HEK293 (cell line): ENCODE results near the gene VWCE.
"Not testable (repeated sequence)": the region's sequence is repeated elsewhere in the genome, so short reads cannot be mapped to it uniquely, and the experiment has no call there.

Experiments
- CTCF ChIA-PET: fragments of 350-600 bp; formaldehyde crosslinking; extraction: SDS; loops from one replicate; lab custom pipeline; 2021; ENCODE audit warnings: antibody characterized with exemption; lab: Yijun Ruan, JAX
- POLR2A ChIA-PET: fragments of 300-600 bp; formaldehyde crosslinking; extraction: SDS; loops from one replicate; lab custom pipeline; 2020; ENCODE audit warnings: antibody characterized with exemption, inconsistent platforms; lab: Yijun Ruan, JAX
- H3K27ac ChIP-seq: fragments of 200-500 bp; sonication (Bioruptor generic); 2 replicates; pipeline ENCODE4 v1.5.1; 2014; ENCODE audit warnings: low read depth, low read length, control low read depth, inconsistent platforms; ENCODE audit errors: extremely low read depth
- H3K36me3 ChIP-seq, 2 experiments: fragments of 200-500 bp in 1 of 2; sonication (Bioruptor generic) in 1 of 2; 1 replicate in 1 of 2; 2 replicates in 1 of 2; pipeline ENCODE4 v1.5.1; 2014 to 2017; ENCODE audit warnings: inconsistent platforms in 2 of 2, low read length in 2 of 2; ENCODE audit not compliant: control insufficient read depth in 2 of 2, insufficient read depth in 1 of 2
- H3K4me1 ChIP-seq: fragments of 200-500 bp; sonication (Bioruptor generic); 2 replicates; pipeline ENCODE4 v1.5.1; 2014; ENCODE audit warnings: mild to moderate bottlenecking, low read length, inconsistent platforms; ENCODE audit not compliant: control insufficient read depth, insufficient read depth
- H3K4me3 ChIP-seq: 2 replicates; pipeline ENCODE4 v1.5.1; 2011; ENCODE audit warnings: low read depth, mild to moderate bottlenecking, control low read depth, low read length, moderate library complexity
- H3K9me3 ChIP-seq: fragments of 200-500 bp; sonication (Bioruptor generic); 2 replicates; pipeline ENCODE4 v1.5.1; 2014; ENCODE audit warnings: low read depth, low read length, inconsistent platforms; ENCODE audit not compliant: control insufficient read depth, insufficient read depth

Gene VWCE

DNA sequence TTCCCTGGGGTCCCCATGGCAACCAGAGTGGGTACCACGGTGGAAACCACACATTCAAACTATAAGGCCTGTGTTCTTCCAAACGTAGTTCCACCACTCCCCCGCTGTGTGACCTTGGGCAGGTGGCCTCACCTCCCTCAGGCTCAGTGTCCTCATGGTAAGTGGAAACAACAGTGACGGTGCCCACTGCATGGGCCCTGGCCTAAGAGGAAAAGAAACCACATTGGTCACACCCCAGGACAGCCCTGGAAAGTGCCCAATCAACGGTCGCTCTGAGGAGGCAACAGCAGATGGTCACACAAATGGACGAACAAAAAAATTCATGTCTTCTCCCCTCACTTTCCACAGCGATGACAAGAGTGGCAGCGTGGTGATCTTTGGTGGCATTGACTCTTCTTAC lies 47.0 kb downstream of the VWCE start:
- H3K27ac ChIP-seq, POLR2A ChIA-PET, H3K9me3 ChIP-seq, H3K36me3 ChIP-seq, H3K4me1 ChIP-seq, H3K4me3 ChIP-seq: not testable (repeated sequence)
- CTCF ChIA-PET = interaction anchor here (1.4 kb wide), 1 partner anchor 137 kb away, joined by 4 read pairs; no protein-coding TSS in a partner anchor

GRCh38 chr11:61245284-61245964 lies 49.7 kb downstream of the VWCE start:
- H3K4me1 ChIP-seq, H3K36me3 ChIP-seq: not testable (repeated sequence)

DNA sequence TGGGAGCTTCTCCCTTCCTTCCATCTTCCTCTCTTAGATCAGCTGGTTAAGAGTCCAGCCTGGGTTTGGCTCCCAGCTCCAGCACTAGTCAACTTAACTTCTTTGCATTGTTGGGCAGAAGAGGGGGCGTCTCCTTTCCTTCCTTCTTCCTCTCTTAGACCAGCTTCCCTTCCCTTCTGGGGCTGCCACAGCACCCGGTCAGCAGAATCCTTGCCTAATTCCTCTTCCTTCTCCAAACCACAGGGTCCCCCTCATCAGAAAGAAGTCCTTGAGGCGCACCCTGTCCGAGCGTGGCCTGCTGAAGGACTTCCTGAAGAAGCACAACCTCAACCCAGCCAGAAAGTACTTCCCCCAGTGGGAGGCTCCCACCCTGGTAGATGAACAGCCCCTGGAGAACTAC lies 53.6 kb downstream of the VWCE start:
- H3K4me3 ChIP-seq, H3K36me3 ChIP-seq, CTCF ChIA-PET, H3K4me1 ChIP-seq, H3K27ac ChIP-seq, POLR2A ChIA-PET, H3K9me3 ChIP-seq: not testable (repeated sequence)

More at GRCh38 chr11:61245284-61245964, 49.7 kb downstream of the VWCE start:
- POLR2A ChIA-PET, H3K9me3 ChIP-seq, CTCF ChIA-PET, H3K27ac ChIP-seq, H3K4me3 ChIP-seq: not testable (repeated sequence)

GRCh38 chr11:61240875-61241274 lies 54.2 kb downstream of the VWCE start, which contains the start of gene PGA5:
Gene PGA5 (plus strand): TSS chr11:61241175. CDS start chr11:61241227, 52 bp downstream.
- POLR2A ChIA-PET, H3K4me3 ChIP-seq, H3K9me3 ChIP-seq, H3K36me3 ChIP-seq, H3K27ac ChIP-seq, H3K4me1 ChIP-seq, CTCF ChIA-PET: not testable (repeated sequence)

DNA sequence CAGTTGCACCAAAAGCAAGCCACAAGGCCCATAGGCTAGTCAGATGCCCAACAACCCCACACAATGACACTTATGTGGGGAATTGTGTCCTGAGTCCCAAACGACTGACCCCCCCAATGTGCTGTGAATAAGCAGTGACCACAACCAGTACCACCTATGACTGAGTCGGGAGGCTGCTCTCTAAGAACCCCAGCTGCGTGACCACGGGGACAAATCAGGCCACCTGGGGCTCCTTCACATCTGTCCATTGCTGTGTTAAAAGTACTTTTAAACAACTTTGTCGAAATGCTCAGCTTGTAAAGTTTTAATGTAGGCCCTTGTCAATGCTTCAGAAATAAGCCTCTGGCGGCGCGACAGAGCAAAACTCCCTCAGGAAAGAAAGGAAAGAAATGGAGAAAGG lies 54.8 kb downstream of the VWCE start:
- H3K36me3 ChIP-seq, H3K27ac ChIP-seq, H3K4me1 ChIP-seq, CTCF ChIA-PET, POLR2A ChIA-PET, H3K4me3 ChIP-seq, H3K9me3 ChIP-seq: not testable (repeated sequence)

- H3K36me3 ChIP-seq, H3K4me3 ChIP-seq, POLR2A ChIA-PET, H3K27ac ChIP-seq, CTCF ChIA-PET, H3K4me1 ChIP-seq, H3K9me3 ChIP-seq: not testable (repeated sequence)
Observed at GRCh38 chr11:61237130-61237529, 58.0 kb downstream of the VWCE start.

- H3K4me3 ChIP-seq, CTCF ChIA-PET, POLR2A ChIA-PET: not testable (repeated sequence)
Observed at GRCh38 chr11:61232548-61233145, 62.5 kb downstream of the VWCE start.

DNA sequence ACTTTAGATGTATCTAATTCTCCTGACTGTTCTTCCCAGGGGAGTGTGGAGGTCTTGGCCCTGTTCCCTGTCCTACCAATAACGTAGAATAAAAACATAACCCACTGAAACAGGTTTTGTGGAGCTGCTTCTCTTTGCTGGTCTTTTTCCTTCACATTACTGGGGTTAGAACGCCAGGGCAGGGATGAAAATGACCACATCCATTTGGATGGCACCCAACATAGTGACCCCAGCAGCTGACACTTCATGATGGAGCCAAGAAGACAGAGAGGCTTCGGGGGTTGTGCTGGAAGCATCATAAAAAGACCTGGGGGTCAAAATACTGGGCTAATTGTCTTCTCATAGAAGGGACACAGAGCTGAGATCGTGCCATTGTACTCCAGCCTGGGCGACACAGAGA lies 63.5 kb downstream of the VWCE start:
- not testable (repeated sequence) for H3K4me1 ChIP-seq

More at GRCh38 chr11:61232548-61233145, 62.5 kb downstream of the VWCE start:
- H3K36me3 ChIP-seq, H3K9me3 ChIP-seq, H3K27ac ChIP-seq, H3K4me1 ChIP-seq: not testable (repeated sequence)

DNA sequence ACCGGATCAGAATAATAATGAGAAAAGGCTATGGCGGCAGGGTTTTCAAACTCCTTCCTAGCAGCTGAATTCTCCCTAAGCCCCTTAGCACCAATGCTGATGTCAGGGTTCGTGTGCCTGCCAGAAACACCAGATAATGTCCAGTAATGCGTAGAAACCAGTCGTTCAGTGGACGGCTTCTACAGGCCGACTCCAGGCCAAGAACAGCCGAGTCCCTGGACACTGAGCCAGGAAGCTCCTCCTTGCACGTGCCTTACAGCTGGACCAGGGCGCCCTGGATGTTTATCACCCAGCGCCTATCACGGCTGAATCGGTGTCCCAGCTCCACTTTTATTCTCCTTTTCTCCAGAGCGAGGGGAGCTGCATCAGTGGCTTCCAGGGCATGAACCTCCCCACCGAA lies 64.1 kb downstream of the VWCE start:
- H3K4me3 ChIP-seq, H3K4me1 ChIP-seq, H3K36me3 ChIP-seq, H3K27ac ChIP-seq, CTCF ChIA-PET, POLR2A ChIA-PET, H3K9me3 ChIP-seq: not testable (repeated sequence)

More for the DNA sequence above, 63.5 kb downstream of the VWCE start:
- H3K36me3 ChIP-seq, H3K27ac ChIP-seq, H3K9me3 ChIP-seq, H3K4me3 ChIP-seq, POLR2A ChIA-PET, CTCF ChIA-PET: not testable (repeated sequence)

DNA sequence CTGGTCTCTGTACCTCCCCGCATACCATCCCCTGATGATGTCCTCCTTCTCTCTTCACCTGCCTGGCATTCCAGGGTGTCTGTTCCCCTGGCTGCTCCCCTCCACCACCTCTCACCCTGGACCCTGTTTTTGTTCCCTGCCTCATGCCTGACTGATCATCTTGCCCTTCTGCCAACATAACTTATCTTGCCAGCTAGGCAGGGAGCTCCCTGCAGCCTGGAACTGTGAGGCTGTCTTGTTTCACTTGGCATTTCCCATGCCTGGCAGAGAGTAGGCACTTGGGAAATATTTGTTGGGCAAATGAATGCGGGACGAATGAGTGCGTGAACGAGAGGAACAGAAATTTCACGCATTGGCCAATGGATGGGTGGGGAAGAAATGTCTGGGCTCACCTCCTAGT lies 65.7 kb downstream of the VWCE start:
- H3K9me3 ChIP-seq, POLR2A ChIA-PET, CTCF ChIA-PET, H3K27ac ChIP-seq, H3K4me3 ChIP-seq, H3K36me3 ChIP-seq, H3K4me1 ChIP-seq: not testable (repeated sequence)

DNA sequence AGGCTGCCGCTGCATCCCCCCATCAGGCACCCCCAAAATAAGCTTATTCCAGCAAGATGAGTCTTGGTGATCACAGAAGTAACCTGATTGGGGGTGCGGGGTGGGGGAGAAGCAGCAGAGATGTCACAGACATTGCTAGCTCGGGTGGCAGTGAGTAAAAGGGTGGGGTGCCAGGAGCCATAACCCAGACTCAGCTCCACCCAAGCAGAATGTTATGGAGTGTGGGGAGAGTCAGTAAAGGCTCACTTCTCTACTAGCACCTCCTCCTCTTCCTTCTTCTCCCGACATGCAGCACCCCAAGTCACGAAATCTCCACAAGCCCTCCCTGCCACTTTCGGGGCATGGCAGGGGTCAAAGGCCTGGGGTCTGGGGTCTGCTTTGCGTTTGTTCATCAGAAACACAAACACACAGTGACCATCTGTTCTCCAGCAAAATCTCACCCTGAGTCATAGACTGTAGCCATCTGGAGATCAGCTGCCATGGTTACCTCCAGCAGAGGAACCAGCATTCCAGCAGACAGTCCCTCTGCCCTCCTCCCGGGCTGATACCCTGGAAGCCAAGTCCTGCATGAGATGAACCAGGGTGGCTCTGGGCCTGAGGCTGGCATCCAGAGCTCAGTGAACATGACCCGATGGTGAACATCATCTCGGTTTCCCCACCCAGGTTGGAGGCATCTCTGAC lies 68.5 kb downstream of the VWCE start:
- H3K36me3 ChIP-seq, H3K4me1 ChIP-seq, H3K9me3 ChIP-seq, CTCF ChIA-PET, POLR2A ChIA-PET, H3K27ac ChIP-seq, H3K4me3 ChIP-seq: not testable (repeated sequence)
